Smooth muscle cell (in vitro differentiated cells): Measurements from ENCODE around the gene DPP10. TPM values are rescaled to one million over a fixed set of nuclear protein-coding genes. Genes with fewer than 3 reads are reported as not detected.

Experiments used
- DNase-seq: peaks from one replicate; lab custom pipeline; 2025; ENCODE audit not compliant: unreplicated experiment; lab: John Stamatoyannopoulos, UW
- H2AFZ ChIP-seq: fragments of 200-600 bp; sonication (generic); 2 replicates; pipeline ENCODE4 v1.6.0; 2016; ENCODE audit warnings: antibody characterized with exemption, low read depth, mild to moderate bottlenecking
- H3F3A ChIP-seq: fragments of 200-600 bp; sonication (generic); 2 replicates; pipeline ENCODE4 v1.6.0; 2017; ENCODE audit warnings: antibody characterized with exemption, low read depth
- H3K27ac ChIP-seq: fragments of 200-600 bp; sonication (generic); 2 replicates; pipeline ENCODE4 v1.5.1; 2016; ENCODE audit warnings: low read depth, mild to moderate bottlenecking
- H3K27me3 ChIP-seq: fragments of 200-600 bp; sonication (generic); 2 replicates; pipeline ENCODE4 v1.6.1; 2016; ENCODE audit warnings: low read depth, mild to moderate bottlenecking
- H3K36me3 ChIP-seq: fragments of 200-600 bp; sonication (generic); 2 replicates; pipeline ENCODE4 v1.5.1; 2016; ENCODE audit warnings: low read depth
- H3K4me1 ChIP-seq: fragments of 200-600 bp; sonication (generic); 2 replicates; pipeline ENCODE4 v1.5.1; 2016; ENCODE audit warnings: low read depth
- H3K4me2 ChIP-seq: fragments of 200-600 bp; sonication (generic); 2 replicates; pipeline ENCODE4 v1.6.0; 2016; ENCODE audit warnings: mild to moderate bottlenecking
- H3K4me3 ChIP-seq: fragments of 200-600 bp; sonication (generic); 2 replicates; pipeline ENCODE4 v1.5.1; 2016; ENCODE audit warnings: mild to moderate bottlenecking
- H3K79me2 ChIP-seq: fragments of 200-600 bp; sonication (generic); 2 replicates; pipeline ENCODE4 v1.6.0; 2016; ENCODE audit warnings: low read depth, mild to moderate bottlenecking
- H3K9ac ChIP-seq: fragments of 200-600 bp; sonication (generic); 2 replicates; pipeline ENCODE4 v1.6.0; 2016; ENCODE audit warnings: low read depth
- H3K9me3 ChIP-seq: fragments of 200-600 bp; sonication (generic); replicated peaks from 2 replicates; pipeline ENCODE4 v1.5.1; 2016; ENCODE audit warnings: low read depth
- H4K20me1 ChIP-seq: fragments of 200-600 bp; sonication (generic); 2 replicates; pipeline ENCODE4 v1.6.0; 2016; ENCODE audit warnings: low read depth
- WGBS: methylation state at CpG from one replicate; pipeline ENCODE4 v1.1.7; 2016; ENCODE audit warnings: low lambda C conversion rate; 5-methylcytosine and 5-hydroxymethylcytosine counted together
- polyA plus RNA-seq: library from polyadenylated mRNA; unstranded; fragments of >200 nt; fragmentation: Nextera tagmentation; extraction: Ambion mirVana; gene quantifications from 2 replicates; pipeline ENCODE4 v1.2.1, GENCODE V29; 2016
- total RNA-seq: library from RNA; depleted of rRNA; stranded (reverse); fragments of >200 nt; gene quantifications from 2 replicates; pipeline ENCODE4 v1.2.3, GENCODE V29; 2014
- TF ChIP-seq, protein P1 (sequence below): fragments of 200-600 bp; sonication (generic); IDR thresholded peaks from 2 replicates; pipeline ENCODE4 v1.5.1; 2017; ENCODE audit warnings: borderline replicate concordance, mild to moderate bottlenecking, antibody characterized with exemption; ENCODE audit not compliant: insufficient read depth, poor library complexity, severe bottlenecking

The DPP10 gene
- total and polyA plus RNA-seq, 2 experiments from 2014 or later, result 3.6 TPM; not detected in 1

DNA sequence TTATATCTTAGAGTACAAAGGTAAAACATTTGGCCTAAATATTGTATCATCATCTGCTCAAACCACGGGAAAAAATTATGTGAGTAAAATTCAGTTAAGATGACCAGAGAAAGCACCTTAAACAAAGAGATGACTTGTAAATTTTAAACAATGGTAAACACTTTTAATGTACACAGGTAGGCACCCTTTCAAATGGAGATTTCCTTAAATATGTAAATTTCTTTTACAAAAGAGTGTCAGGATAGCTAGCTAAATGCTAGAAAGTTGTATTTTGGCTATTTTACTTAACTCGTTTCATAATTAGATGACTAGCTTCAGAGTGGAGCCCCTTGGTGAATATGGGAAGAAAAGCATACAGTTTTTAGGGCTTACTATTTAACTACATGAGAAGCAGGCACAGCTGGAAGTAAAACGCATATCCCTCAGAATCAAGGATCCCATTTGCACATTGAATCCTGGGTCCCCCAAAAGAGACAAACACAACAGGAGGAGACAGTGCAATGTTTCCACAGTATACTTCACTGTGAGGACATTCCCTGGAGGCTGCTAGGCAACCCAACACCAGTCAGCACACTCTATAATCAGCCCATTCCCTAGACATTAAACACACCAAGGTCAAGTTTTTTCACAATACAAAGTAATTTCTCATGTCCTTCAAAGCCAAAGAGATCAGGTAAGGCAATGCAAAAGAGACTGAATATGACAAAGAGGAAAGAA, 1154.4 kb downstream of the DPP10 start:
- no peak for DNase-seq
- Histone ChIP-seq H3K36me3 (no peaks in the 10 kb centered on the region), H3F3A (no peaks in the 10 kb centered on the region), H2AFZ (no peak overlapping the region), H3K9me3 (peaks cover 4% of the 10 kb centered on the region), H3K27me3 (no peaks in the 10 kb centered on the region), H3K4me3 (no peak overlapping the region), H3K79me2 (no peaks in the 10 kb centered on the region), H3K4me1 (no peaks in the 10 kb centered on the region), H3K9ac (no peak overlapping the region), H4K20me1 (no peaks in the 10 kb centered on the region), H3K4me2 (no peak overlapping the region), H3K27ac (no peak overlapping the region)
- 39% methylated on average over 3 of the region's 3 CpGs for WGBS
- TF ChIP-seq, protein P1, sequence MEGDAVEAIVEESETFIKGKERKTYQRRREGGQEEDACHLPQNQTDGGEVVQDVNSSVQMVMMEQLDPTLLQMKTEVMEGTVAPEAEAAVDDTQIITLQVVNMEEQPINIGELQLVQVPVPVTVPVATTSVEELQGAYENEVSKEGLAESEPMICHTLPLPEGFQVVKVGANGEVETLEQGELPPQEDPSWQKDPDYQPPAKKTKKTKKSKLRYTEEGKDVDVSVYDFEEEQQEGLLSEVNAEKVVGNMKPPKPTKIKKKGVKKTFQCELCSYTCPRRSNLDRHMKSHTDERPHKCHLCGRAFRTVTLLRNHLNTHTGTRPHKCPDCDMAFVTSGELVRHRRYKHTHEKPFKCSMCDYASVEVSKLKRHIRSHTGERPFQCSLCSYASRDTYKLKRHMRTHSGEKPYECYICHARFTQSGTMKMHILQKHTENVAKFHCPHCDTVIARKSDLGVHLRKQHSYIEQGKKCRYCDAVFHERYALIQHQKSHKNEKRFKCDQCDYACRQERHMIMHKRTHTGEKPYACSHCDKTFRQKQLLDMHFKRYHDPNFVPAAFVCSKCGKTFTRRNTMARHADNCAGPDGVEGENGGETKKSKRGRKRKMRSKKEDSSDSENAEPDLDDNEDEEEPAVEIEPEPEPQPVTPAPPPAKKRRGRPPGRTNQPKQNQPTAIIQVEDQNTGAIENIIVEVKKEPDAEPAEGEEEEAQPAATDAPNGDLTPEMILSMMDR, result no peak

DNA sequence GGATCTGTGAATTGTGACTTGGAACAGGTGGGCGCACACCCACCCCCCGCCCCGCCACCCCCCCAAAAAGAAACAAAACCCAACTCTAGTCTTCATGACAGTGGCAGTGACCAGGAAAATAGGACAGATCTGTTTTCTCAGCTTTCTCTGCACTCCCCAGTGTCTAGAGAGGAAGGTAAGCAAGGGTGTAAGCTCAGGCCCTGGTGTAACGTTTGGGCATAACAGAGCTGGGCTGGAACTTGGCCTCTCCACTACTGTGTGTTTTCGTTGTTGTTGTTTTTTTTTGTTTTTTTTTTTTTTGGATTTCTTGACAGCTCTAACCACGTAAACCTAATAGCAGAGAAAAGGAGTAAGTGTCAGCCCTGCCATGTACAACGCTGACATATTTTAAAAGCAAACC, 1160.8 kb downstream of the DPP10 start:
- no peak overlapping the region for H3K4me2 ChIP-seq
- no peaks in the 10 kb centered on the region for H3K4me1 ChIP-seq
- no peaks in the 10 kb centered on the region for H3K9me3 ChIP-seq
- H3K9ac ChIP-seq, result no peak overlapping the region
- H4K20me1 ChIP-seq, result no peaks in the 10 kb centered on the region
- no peaks in the 10 kb centered on the region for H3K27me3 ChIP-seq
- H3K36me3 ChIP-seq, result no peaks in the 10 kb centered on the region
- H3F3A ChIP-seq, result no peaks in the 10 kb centered on the region
- no peak overlapping the region for H3K4me3 ChIP-seq
- 85% methylated on average over 7 of the region's 7 CpGs for WGBS
- no peak overlapping the region for H2AFZ ChIP-seq
- H3K27ac ChIP-seq, result no peak overlapping the region
- DNase-seq, result no peak
- TF ChIP-seq, protein P1, result no peak
- H3K79me2 ChIP-seq, result no peaks in the 10 kb centered on the region

DNA sequence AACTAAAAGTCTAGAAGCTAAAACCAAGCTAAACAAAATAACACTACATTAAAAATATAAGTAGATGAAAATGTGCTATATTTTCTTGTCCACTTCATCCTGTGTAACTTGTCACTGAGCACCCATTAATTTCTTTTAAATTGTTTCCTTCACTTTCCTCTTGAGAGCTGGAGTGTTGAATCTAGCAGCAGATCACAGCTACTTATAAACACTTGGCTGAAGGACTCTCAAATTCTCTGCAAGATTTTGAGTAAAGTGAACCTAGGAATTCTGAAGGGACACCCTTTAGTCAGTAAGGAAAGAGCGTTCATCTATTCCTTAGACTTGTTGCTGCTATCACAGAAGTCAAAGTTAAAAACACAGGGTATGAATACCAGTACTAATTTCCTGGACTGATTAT, 1163.9 kb downstream of the DPP10 start:
- TF ChIP-seq, protein P1, result no peak
- H4K20me1 ChIP-seq, result no peaks in the 10 kb centered on the region
- no peaks in the 10 kb centered on the region for H3F3A ChIP-seq
- no peak overlapping the region for H3K4me3 ChIP-seq
- no peaks in the 10 kb centered on the region for H3K27me3 ChIP-seq
- H3K9me3 ChIP-seq, result no peaks in the 10 kb centered on the region
- no peak overlapping the region for H3K4me2 ChIP-seq
- no peak for DNase-seq
- H3K4me1 ChIP-seq, result no peaks in the 10 kb centered on the region
- no peaks in the 10 kb centered on the region for H3K36me3 ChIP-seq
- no peaks in the 10 kb centered on the region for H3K79me2 ChIP-seq
- no peak overlapping the region for H2AFZ ChIP-seq
- 95% methylated on average over 1 of the region's 1 CpG for WGBS
- no peak overlapping the region for H3K27ac ChIP-seq
- no peak overlapping the region for H3K9ac ChIP-seq

DNA sequence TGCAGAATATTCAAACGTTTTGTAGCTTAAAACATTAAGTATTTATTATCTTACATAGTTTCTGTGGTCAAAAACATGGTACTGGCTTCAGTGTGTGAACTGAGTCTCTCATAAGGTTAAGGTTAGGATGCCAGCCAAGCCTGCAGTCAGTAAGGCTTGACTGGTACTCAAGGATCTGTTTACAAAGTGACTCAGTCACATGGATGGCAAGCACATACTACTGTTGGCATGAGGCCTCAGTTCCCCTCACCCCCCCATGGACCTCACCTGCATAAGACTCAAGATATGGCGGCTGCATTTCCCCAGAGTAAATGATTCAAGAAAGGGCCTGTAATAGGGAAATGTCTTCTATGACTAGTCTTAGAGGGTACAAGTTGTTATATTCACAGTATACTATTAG, 1167.5 kb downstream of the DPP10 start:
- H3K9ac ChIP-seq, result no peak overlapping the region
- WGBS, result 81% methylated on average over 2 of the region's 2 CpGs
- no peaks in the 10 kb centered on the region for H3F3A ChIP-seq
- no peaks in the 10 kb centered on the region for H3K9me3 ChIP-seq
- no peak overlapping the region for H3K27ac ChIP-seq
- no peak overlapping the region for H3K4me2 ChIP-seq
- H3K36me3 ChIP-seq, result no peaks in the 10 kb centered on the region
- no peaks in the 10 kb centered on the region for H4K20me1 ChIP-seq
- DNase-seq, result no peak
- TF ChIP-seq, protein P1, result no peak
- H2AFZ ChIP-seq, result no peak overlapping the region
- H3K79me2 ChIP-seq, result no peaks in the 10 kb centered on the region
- H3K27me3 ChIP-seq, result no peaks in the 10 kb centered on the region
- H3K4me1 ChIP-seq, result no peaks in the 10 kb centered on the region
- H3K4me3 ChIP-seq, result no peak overlapping the region
